ENCODE data around the gene PDZD8.

PDZD8 gene

GRCh38 chr10:117399341-117400196 is 24.3 kb upstream of the PDZD8 start:
- intact Hi-C loops (cut with DNase I), result no loop called here
- DNase-seq, result no peak

GRCh38 chr10:117398029-117398428 is 22.8 kb upstream of the PDZD8 start:
- intact Hi-C loops (cut with DNase I), result no loop called here
- no peak for DNase-seq

- intact Hi-C loops (cut with DNase I), result no loop called here
Observed at GRCh38 chr10:117391436-117392205, 16.4 kb upstream of the PDZD8 start.

GRCh38 chr10:117390420-117390819 is 15.2 kb upstream of the PDZD8 start:
- intact Hi-C loops (cut with DNase I), result no loop called here
- no peak for DNase-seq

More at GRCh38 chr10:117391436-117392205, 16.4 kb upstream of the PDZD8 start:
- no peak for DNase-seq

GRCh38 chr10:117386805-117387204 is 11.6 kb upstream of the PDZD8 start:
- DNase-seq, result no peak
- intact Hi-C loops (cut with DNase I), result no loop called here

- DNase-seq, result no peak
- intact Hi-C loops (cut with DNase I), result no loop called here
Observed at GRCh38 chr10:117382861-117383260, 7.6 kb upstream of the PDZD8 start.

GRCh38 chr10:117374506-117375359 is 507 bp downstream of the PDZD8 start:
- peak in 9 of 10 donors; percentile 11 to 88 (median 38) for DNase-seq
- intact Hi-C loops (cut with DNase I), result loop anchor here (10.0 kb wide), 2 partner anchors 670 to 1380 kb away; partner anchors contain the start of genes CACUL1 and RAB11FIP2

- intact Hi-C loops (cut with DNase I), result loop anchor here (10.0 kb wide), 2 partner anchors 671 to 1381 kb away; partner anchors contain the start of genes CACUL1 and RAB11FIP2
- DNase-seq, result peak in 5 of 10 donors; percentile 22 to 79 (median 26)
Observed at GRCh38 chr10:117373823-117374505, 1.3 kb downstream of the PDZD8 start.

GRCh38 chr10:117370205-117370604 is 5.0 kb downstream of the PDZD8 start:
- DNase-seq, result no peak
- intact Hi-C loops (cut with DNase I), result loop anchor here (10.0 kb wide), 2 partner anchors 675 to 1385 kb away; partner anchors contain the start of genes CACUL1 and RAB11FIP2

- intact Hi-C loops (cut with DNase I), result no loop called here
- DNase-seq, result no peak
Observed at GRCh38 chr10:117367718-117368117, 7.5 kb downstream of the PDZD8 start.

- no peak for DNase-seq
- intact Hi-C loops (cut with DNase I), result no loop called here
Observed at GRCh38 chr10:117366741-117367140, 8.5 kb downstream of the PDZD8 start.

- DNase-seq, result no peak
- intact Hi-C loops (cut with DNase I), result no loop called here
Observed at GRCh38 chr10:117365612-117366011, 9.6 kb downstream of the PDZD8 start.

GRCh38 chr10:117364110-117364960 is 10.9 kb downstream of the PDZD8 start:
- intact Hi-C loops (cut with DNase I), result no loop called here
- DNase-seq, result no peak

- intact Hi-C loops (cut with DNase I), result no loop called here
- no peak for DNase-seq
Observed at GRCh38 chr10:117363028-117363427, 12.2 kb downstream of the PDZD8 start.

GRCh38 chr10:117362313-117362712 is 12.9 kb downstream of the PDZD8 start:
- DNase-seq, result no peak
- intact Hi-C loops (cut with DNase I), result no loop called here

GRCh38 chr10:117360994-117361667 is 14.1 kb downstream of the PDZD8 start:
- DNase-seq, result no peak
- intact Hi-C loops (cut with DNase I), result no loop called here

GRCh38 chr10:117360016-117360415 is 15.2 kb downstream of the PDZD8 start:
- no peak for DNase-seq
- intact Hi-C loops (cut with DNase I), result no loop called here

- no peak for DNase-seq
- intact Hi-C loops (cut with DNase I), result no loop called here
Observed at GRCh38 chr10:117355072-117355471, 20.2 kb downstream of the PDZD8 start.
